ENCODE measurements around the gene ETS2. TPM values are rescaled to one million over a fixed set of nuclear protein-coding genes. Genes with fewer than 3 reads are reported as not detected.

ETS2 gene
- total RNA-seq, 4 donors from 2014 or later: 154 to 644 (median 289) TPM

- intact Hi-C loops (cut with DNase I; ENCODE audit: low total_unique reads): no loop called here
- 76 to 94% methylated on average over 7 of the region's 7 CpGs for WGBS, 2 donors
- peak in 1 of 2 donors; percentile 52 for DNase-seq (ENCODE audit: low spot score in 2 of 2)
These were observed 21.1 kb upstream of the ETS2 start for GRCh38 chr21:38784458-38785266.

DNA sequence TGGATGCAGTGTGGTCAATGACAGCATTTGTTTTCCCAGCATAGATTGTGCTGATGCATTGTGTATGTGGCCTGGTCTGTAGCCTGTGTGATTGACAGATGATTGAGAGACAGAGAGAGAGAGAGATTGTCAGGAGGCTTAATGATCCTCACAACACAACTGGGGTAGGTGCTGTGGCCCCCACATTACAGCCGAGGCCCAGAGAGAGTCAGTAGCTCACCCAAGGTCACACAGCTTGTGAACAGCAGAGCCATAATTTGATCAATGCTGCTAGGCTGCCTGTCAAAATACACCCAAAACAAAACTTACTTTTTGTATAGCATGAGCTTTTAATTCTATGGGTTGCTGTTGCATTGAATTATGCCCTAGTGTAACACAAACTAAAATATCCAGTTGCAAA, 20.2 kb upstream of the ETS2 start:
- no peak overlapping the region for H3K4me3 ChIP-seq (ENCODE audit: low read depth, poor library complexity, severe bottlenecking)
- intact Hi-C loops (cut with DNase I; ENCODE audit: low total_unique reads): no loop called here
- peak in 1 of 2 donors; percentile 3 for DNase-seq (ENCODE audit: low spot score in 2 of 2)
- TF ChIP-seq POLR2A (IDR thresholded peaks at IDR 0.05): no peak
- 78 to 100% methylated on average over 1 of the region's 1 CpG for WGBS, 2 donors

More at GRCh38 chr21:38784458-38785266, 21.1 kb upstream of the ETS2 start:
- TF ChIP-seq, protein P1, sequence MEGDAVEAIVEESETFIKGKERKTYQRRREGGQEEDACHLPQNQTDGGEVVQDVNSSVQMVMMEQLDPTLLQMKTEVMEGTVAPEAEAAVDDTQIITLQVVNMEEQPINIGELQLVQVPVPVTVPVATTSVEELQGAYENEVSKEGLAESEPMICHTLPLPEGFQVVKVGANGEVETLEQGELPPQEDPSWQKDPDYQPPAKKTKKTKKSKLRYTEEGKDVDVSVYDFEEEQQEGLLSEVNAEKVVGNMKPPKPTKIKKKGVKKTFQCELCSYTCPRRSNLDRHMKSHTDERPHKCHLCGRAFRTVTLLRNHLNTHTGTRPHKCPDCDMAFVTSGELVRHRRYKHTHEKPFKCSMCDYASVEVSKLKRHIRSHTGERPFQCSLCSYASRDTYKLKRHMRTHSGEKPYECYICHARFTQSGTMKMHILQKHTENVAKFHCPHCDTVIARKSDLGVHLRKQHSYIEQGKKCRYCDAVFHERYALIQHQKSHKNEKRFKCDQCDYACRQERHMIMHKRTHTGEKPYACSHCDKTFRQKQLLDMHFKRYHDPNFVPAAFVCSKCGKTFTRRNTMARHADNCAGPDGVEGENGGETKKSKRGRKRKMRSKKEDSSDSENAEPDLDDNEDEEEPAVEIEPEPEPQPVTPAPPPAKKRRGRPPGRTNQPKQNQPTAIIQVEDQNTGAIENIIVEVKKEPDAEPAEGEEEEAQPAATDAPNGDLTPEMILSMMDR (IDR thresholded peaks at IDR 0.05): no peak
- TF ChIP-seq POLR2A (IDR thresholded peaks at IDR 0.05): no peak
- no peak overlapping the region for H3K4me3 ChIP-seq (ENCODE audit: low read depth, poor library complexity, severe bottlenecking)

DNA sequence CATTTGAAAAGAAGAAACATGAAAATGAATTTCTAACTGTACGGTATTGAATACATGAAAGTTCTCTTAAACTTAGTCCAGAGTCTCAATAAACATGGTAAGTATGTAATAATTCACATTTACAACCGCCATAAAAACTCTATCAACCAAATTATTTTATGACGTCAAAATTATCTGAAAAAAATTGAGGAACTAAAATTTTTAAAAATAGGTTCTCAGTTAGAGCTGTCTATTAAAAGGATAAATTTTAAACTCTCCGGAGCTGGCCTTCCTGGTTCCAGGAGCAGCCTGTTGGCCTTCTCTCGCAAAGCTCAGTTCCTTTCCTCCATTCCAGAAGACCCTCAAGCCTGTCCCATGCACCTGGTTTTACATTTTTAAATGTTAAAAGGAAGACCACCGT, 18.7 kb upstream of the ETS2 start:
- no peak for TF ChIP-seq POLR2A (IDR thresholded peaks at IDR 0.05)
- TF ChIP-seq, protein P1 (IDR thresholded peaks at IDR 0.05): no peak
- no peak overlapping the region for H3K4me3 ChIP-seq (ENCODE audit: low read depth, poor library complexity, severe bottlenecking)
- intact Hi-C loops (cut with DNase I; ENCODE audit: low total_unique reads): no loop called here
- no peak for DNase-seq (ENCODE audit: low spot score in 2 of 2)
- 57 to 58% methylated on average over 6 of the region's 6 CpGs for WGBS, 2 donors

DNA sequence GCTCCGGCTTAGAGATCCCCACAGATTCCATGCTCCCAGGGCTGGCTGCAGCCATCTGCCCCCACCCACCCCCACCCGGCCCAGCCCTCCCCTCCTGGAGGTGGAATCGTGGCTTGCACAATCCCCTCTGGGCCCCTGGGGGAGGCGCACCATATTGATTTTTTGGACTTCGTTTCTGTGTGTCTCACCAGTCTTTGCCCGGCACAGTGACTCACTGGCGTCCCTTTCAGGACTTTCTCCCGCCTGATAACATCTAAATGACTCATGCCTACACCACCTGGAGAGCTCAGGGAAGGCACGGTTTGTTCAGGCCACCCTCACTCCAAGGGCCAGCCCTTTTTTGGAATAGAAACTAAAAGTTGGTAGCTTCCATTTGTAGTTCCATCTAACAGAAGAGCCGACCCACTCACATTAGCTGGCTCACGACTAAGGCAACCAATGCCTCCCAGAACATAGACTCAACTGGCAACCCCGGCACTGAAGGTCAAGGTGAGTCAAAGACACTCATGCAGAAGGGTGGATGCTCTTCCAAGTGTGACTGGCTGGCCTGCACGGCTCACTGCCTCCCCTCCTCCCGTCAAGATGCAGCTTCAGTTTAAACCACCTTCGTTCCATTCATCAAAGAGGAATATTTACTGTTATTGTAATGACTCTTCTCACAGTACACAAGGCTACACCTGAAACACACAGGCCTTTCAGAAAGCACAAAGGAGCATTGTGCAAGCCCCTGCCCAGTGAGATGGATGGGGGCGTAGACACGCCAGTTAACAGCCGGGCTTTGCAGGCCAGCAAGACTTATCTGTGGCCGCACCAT, 18.1 kb upstream of the ETS2 start:
- intact Hi-C loops (cut with DNase I; ENCODE audit: low total_unique reads): no loop called here
- no peak overlapping the region for H3K4me3 ChIP-seq (ENCODE audit: low read depth, poor library complexity, severe bottlenecking)
- no peak for DNase-seq (ENCODE audit: low spot score in 2 of 2)
- TF ChIP-seq, protein P1 (IDR thresholded peaks at IDR 0.05): no peak
- no peak for TF ChIP-seq POLR2A (IDR thresholded peaks at IDR 0.05)
- WGBS, 2 donors: 55 to 61% methylated on average over 19 of the region's 19 CpGs

GRCh38 chr21:38788275-38788905, 17.3 kb upstream of the ETS2 start:
- intact Hi-C loops (cut with DNase I; ENCODE audit: low total_unique reads): no loop called here
- DNase-seq (ENCODE audit: low spot score in 2 of 2): no peak
- no peak overlapping the region for H3K4me3 ChIP-seq (ENCODE audit: low read depth, poor library complexity, severe bottlenecking)
- WGBS, 2 donors: 71 to 72% methylated on average over 4 of the region's 4 CpGs
- no peak for TF ChIP-seq POLR2A (IDR thresholded peaks at IDR 0.05)
- TF ChIP-seq, protein P1 (IDR thresholded peaks at IDR 0.05): no peak

DNA sequence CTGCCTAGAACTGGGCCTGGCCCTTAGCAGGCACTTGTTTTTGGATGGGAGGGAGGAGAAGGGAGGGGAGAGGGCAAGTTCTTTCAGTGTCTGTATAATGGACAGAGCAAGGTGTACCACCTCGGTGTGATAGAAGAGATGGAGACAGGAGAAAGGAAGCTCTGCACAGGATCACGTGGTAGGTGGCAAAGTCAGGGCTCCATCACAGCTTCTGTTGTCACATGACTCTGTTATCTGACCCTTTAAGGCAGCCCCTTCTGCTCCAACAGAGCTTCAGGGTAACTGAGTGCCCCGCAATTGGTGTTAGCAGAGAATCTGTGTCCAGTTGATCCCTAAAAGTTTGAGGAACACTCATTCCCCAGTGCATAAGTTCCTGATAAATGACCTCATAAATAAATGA, 16.5 kb upstream of the ETS2 start:
- no peak for TF ChIP-seq POLR2A (IDR thresholded peaks at IDR 0.05)
- TF ChIP-seq, protein P1 (IDR thresholded peaks at IDR 0.05): no peak
- DNase-seq (ENCODE audit: low spot score in 2 of 2): no peak
- no peak overlapping the region for H3K4me3 ChIP-seq (ENCODE audit: low read depth, poor library complexity, severe bottlenecking)
- intact Hi-C loops (cut with DNase I; ENCODE audit: low total_unique reads): no loop called here
- 94 to 95% methylated on average over 3 of the region's 3 CpGs for WGBS, 2 donors

All from lower leg skin (tissue), 4 donors.